NB4 (cell line): ENCODE measurements around the gene FGF19.

Experiments
- DNase-seq: peaks from one replicate; pipeline ENCODE4 v3.0.0; 2010; ENCODE audit warnings: low read depth
- H3K4me3 ChIP-seq: one replicate; pipeline ENCODE4 v1.5.1; 2011; ENCODE audit warnings: mild to moderate bottlenecking, low read depth, low read length, moderate library complexity
- MAX ChIP-seq: IDR thresholded peaks from 2 replicates; pipeline ENCODE4 v1.6.1; 2011; ENCODE audit warnings: low read depth, low read length
- MYC ChIP-seq: IDR thresholded peaks from 2 replicates; pipeline ENCODE4 v1.6.1; 2011; ENCODE audit warnings: low read depth, low read length
- POLR2A ChIP-seq: IDR thresholded peaks from 2 replicates; pipeline ENCODE4 v1.6.1; 2011; ENCODE audit warnings: mild to moderate bottlenecking; ENCODE audit not compliant: insufficient read length; ENCODE audit errors: extremely low read depth
- TF ChIP-seq, protein P1 (sequence below): IDR thresholded peaks from one replicate; pipeline ENCODE4 v1.5.1; 2012; ENCODE audit warnings: low read depth, low read length

The FGF19 gene

DNA sequence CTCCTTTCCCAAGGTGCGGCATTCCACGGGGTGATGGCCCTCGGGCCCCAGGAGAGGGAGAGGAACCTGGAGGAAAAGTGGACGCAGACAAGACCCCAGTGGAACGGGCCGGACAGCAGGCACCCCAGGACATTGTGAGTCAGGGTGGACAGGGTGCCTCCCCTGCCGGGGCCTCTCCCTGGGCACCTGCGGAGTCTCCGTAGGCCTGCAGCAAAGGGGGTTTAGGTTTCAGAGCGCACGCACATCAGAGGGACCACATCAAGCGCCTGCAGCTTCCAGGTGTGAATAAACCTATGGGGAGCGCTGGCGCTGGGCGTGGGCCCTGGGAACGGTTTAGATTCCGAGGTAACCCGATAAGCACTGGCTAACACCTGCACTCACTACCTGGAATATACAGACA lies 22.7 kb upstream of the FGF19 start:
- no peak for TF ChIP-seq MAX
- H3K4me3 ChIP-seq: no peak overlapping the region
- DNase-seq: no peak

GRCh38 chr11:69726019-69726418 lies 22.2 kb upstream of the FGF19 start:
- TF ChIP-seq, protein P1, sequence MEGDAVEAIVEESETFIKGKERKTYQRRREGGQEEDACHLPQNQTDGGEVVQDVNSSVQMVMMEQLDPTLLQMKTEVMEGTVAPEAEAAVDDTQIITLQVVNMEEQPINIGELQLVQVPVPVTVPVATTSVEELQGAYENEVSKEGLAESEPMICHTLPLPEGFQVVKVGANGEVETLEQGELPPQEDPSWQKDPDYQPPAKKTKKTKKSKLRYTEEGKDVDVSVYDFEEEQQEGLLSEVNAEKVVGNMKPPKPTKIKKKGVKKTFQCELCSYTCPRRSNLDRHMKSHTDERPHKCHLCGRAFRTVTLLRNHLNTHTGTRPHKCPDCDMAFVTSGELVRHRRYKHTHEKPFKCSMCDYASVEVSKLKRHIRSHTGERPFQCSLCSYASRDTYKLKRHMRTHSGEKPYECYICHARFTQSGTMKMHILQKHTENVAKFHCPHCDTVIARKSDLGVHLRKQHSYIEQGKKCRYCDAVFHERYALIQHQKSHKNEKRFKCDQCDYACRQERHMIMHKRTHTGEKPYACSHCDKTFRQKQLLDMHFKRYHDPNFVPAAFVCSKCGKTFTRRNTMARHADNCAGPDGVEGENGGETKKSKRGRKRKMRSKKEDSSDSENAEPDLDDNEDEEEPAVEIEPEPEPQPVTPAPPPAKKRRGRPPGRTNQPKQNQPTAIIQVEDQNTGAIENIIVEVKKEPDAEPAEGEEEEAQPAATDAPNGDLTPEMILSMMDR: no peak
- no peak for TF ChIP-seq POLR2A
- TF ChIP-seq MYC: no peak
- TF ChIP-seq MAX: no peak
- no peak overlapping the region for H3K4me3 ChIP-seq
- no peak for DNase-seq

DNA sequence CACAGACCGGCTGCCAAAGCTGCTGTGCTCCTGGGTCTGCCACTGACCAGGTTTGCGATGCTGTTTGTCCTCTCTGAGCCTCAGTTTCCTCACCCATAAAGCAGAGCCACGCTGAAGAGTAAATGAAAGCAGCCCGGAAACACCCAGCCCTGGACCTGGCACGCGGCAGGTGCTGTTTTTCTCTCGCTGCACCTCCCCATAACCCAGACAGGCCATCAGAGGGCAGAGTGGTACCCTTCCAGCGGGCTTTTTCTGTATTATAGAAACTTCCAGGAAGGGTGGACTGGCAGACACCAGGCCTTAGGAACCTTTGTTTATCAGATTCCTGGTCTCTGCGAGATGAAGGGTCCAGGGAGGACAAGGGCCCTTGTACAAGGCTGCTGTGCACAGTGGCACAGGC lies 17.9 kb upstream of the FGF19 start:
- DNase-seq: no peak
- TF ChIP-seq, protein P1: peak; percentile 26
- TF ChIP-seq POLR2A: no peak
- no peak overlapping the region for H3K4me3 ChIP-seq

GRCh38 chr11:69721106-69721505 lies 17.3 kb upstream of the FGF19 start:
- no peak for DNase-seq
- TF ChIP-seq MAX: no peak
- TF ChIP-seq, protein P1: no peak
- TF ChIP-seq MYC: no peak
- TF ChIP-seq POLR2A: no peak
- H3K4me3 ChIP-seq: no peak overlapping the region

DNA sequence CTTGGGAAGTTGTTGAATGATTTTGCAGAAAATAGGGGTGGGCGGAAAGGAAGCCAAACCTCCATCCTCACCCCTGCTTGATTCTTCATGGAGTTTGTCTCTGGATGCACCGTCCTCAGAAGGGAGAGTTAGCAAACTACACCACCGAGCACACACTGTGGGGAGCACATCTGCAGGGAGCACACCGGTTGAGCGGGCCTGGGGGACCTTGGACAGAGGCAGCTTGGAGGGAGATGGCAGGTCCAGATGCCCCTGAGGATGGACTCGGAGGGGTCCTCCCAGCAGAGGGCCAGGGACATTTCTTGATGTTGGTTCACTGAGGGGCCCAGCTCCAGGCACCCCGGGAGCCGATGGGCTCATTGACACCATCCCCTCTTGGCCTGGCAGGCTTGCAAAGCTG lies 15.1 kb upstream of the FGF19 start:
- TF ChIP-seq POLR2A: no peak
- TF ChIP-seq MYC: no peak
- TF ChIP-seq, protein P1: no peak
- TF ChIP-seq MAX: no peak
- H3K4me3 ChIP-seq: no peak overlapping the region
- DNase-seq: no peak

- no peak overlapping the region for H3K4me3 ChIP-seq
- peak; percentile 93 for DNase-seq
- TF ChIP-seq MYC: no peak
- TF ChIP-seq, protein P1: peak; percentile 89
- TF ChIP-seq POLR2A: no peak
- TF ChIP-seq MAX: peak; percentile 22; the same call in 1 of the 2 replicates
Measured at GRCh38 chr11:69718147-69718546, 14.3 kb upstream of the FGF19 start.
